Vagina (tissue), 2 donors: ENCODE data around the gene SCAMP5.

Experiments
- POLR2A ChIP-seq, 2 donors: fragments of 450-650 bp; IDR thresholded peaks; one replicate each; pipeline ENCODE4 v1.6.1; 2017; ENCODE audit warnings: antibody characterized with exemption in 2 of 2, mild to moderate bottlenecking in 2 of 2, moderate library complexity in 2 of 2
- POLR2AphosphoS5 ChIP-seq, 2 donors: sonication (generic); formaldehyde crosslinking; IDR thresholded peaks; one replicate each; pipeline ENCODE4 v1.9.0; 2017; ENCODE audit warnings: antibody characterized with exemption in 2 of 2, mild to moderate bottlenecking in 2 of 2, low read depth in 1 of 2; ENCODE audit not compliant: insufficient read depth in 1 of 2
- TF ChIP-seq, protein P1 (sequence below), 3 experiments: fragments of 450-650 bp in 2 of 3; fragments of 200-600 bp in 1 of 3; sonication (generic) in 1 of 3; IDR thresholded peaks; one replicate each; pipeline ENCODE4 v1.5.1; 2017 to 2019; ENCODE audit warnings: antibody characterized with exemption in 3 of 3, mild to moderate bottlenecking in 2 of 3, moderate library complexity in 2 of 3

DNA sequence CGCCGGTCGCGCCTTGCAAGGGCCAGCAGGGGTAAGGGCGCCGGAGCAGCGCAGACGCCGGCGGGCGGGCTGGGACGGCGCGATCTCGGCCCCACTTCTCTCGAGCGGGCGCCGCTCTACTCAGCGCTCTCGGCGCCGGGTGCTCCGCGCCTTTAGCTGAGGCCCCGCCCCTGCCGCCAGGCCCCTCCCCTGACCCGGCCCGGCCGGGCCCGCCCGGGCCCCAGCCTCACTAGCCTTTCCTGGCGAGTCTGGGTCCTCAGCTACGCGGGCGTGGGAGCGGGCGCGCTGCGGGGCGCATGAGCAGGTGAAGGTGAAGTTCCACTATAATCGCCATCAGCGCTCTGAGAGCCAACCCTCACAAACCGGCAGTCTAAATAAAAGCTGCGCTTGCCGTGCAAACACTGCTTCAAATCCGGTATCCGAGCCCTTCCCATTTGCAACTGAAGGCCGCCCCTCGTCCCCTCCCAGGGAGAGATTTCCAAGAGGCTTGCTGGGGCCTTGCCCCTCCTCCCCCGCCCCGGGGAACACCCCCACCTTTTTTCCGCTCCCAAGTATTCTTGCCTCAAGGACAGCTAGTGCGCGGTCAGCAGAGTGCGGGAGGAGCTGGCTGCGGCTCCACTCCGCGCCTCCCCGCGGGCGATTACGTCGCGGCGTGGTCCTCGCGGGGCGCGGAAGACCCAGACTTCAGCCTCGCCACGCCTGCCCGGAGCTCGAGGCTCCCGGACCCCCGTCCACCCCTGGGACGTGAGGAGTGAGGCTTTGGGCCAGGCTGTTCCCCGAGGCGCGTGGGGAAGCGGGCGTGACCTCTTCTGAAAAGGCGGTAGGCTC is 38.5 kb upstream of the SCAMP5 start, which contains the start of gene RPP25:
- TF ChIP-seq POLR2A (IDR thresholded peaks at IDR 0.05) (peak in 1 of 2 donors; percentile 67), POLR2AphosphoS5 (IDR thresholded peaks at IDR 0.05; ENCODE audit: insufficient read depth in 1 of 2, low read depth in 1 of 2) (peak in 1 of 2 donors; percentile 85)
- TF ChIP-seq, protein P1, sequence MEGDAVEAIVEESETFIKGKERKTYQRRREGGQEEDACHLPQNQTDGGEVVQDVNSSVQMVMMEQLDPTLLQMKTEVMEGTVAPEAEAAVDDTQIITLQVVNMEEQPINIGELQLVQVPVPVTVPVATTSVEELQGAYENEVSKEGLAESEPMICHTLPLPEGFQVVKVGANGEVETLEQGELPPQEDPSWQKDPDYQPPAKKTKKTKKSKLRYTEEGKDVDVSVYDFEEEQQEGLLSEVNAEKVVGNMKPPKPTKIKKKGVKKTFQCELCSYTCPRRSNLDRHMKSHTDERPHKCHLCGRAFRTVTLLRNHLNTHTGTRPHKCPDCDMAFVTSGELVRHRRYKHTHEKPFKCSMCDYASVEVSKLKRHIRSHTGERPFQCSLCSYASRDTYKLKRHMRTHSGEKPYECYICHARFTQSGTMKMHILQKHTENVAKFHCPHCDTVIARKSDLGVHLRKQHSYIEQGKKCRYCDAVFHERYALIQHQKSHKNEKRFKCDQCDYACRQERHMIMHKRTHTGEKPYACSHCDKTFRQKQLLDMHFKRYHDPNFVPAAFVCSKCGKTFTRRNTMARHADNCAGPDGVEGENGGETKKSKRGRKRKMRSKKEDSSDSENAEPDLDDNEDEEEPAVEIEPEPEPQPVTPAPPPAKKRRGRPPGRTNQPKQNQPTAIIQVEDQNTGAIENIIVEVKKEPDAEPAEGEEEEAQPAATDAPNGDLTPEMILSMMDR (IDR thresholded peaks at IDR 0.05): no peak
